ENCODE results near the gene DMC1.
"Not testable (repeated sequence)": the region's sequence is repeated elsewhere in the genome, so short reads cannot be mapped to it uniquely, and the experiment has no call there.

The DMC1 gene

GRCh38 chr22:38501797-38502672, 67.9 kb downstream of the DMC1 start:
- no peak for DNase-seq (ENCODE audit: low spot score)

GRCh38 chr22:38497869-38498268, 72.1 kb downstream of the DMC1 start:
- no peak for DNase-seq (ENCODE audit: low spot score)

DNA sequence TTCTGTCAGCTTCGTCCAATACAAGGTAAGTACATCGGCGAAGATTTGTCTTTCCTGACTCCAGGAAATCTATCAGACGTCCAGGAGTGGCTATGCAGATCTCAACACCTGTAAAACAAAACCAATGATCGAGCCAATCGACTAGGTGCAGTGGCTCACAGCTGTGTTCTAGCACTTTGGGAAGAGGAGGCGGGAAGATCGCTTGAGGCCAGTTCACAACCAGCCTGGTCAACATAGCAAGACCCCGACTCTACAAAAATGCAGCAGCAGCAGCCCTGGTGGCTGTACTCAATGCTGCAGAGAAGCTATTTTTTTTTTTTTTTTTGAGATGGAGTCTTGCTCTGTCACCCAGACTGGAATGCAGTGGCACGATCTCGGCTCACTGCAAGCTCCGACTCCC, 75.0 kb downstream of the DMC1 start:
- no peak for DNase-seq (ENCODE audit: low spot score)

DNA sequence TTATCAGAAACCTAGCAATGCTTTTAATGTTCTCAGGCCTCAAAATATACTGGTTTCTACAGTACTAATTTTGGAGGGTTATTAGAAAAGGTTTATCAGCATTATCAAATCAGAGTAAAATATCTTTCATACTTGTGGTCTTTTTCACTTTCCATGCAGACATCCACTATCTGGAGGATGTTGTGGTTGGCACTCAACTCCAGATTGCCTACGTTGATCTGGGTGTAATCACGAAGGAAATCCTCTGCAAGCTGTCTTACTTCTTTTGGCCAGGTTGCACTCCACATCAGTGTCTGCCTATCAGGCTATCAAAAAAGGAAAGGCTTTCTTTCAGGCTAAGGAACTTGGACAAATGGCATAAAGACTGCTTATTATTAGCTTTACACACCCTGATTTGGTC, 75.5 kb downstream of the DMC1 start:
- DNase-seq (ENCODE audit: low spot score) = no peak

GRCh38 chr22:38491707-38492348, 78.2 kb downstream of the DMC1 start:
- DNase-seq (ENCODE audit: low spot score) = no peak

GRCh38 chr22:38490915-38491314, 79.1 kb downstream of the DMC1 start:
- peak; percentile 49 for DNase-seq (ENCODE audit: low spot score)

DNA sequence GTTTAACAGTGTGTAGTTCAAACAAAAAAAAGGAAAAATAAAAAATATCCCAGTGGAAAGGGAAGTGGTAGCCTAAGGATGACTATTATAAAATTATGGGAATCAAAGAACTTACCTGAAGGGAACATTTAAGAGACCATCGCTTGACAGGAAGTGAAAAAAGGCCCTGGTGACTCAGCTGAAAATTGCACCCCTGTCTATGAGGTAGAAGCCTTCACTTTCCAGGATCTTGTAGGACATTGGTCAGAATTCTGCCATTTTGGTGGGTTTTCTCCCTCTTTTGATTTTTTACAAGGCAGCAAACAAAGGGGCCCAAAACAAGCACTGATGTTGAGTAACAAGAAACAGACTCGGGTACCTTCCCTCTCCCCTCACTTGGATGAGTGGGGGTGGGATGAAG, 79.5 kb downstream of the DMC1 start:
- DNase-seq (ENCODE audit: low spot score) = no peak

GRCh38 chr22:38489561-38490145, 80.3 kb downstream of the DMC1 start:
- no peak for DNase-seq (ENCODE audit: low spot score)

GRCh38 chr22:38489142-38489541, 80.8 kb downstream of the DMC1 start:
- no peak for DNase-seq (ENCODE audit: low spot score)

DNA sequence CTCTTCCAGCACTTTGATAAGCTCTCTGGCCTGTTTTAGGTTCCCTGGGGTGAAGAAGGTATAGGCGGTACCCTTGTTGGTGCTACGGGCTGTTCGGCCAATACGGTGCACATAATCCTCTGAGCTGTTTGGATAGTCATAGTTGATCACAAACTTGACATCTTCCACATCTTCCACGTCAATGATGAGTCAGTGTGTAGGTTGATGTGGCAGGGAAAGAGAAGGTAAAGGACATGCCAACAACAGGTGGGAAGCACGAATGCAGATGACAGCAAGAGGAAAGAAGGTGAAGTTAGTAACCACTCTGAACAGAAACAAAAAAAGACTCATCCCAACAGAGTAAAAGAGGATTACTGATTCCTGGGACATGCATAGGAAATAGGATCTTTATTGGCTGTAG, 82.0 kb downstream of the DMC1 start:
- no peak for DNase-seq (ENCODE audit: low spot score)

- no peak for DNase-seq (ENCODE audit: low spot score)
These were observed 84.2 kb downstream of the DMC1 start for GRCh38 chr22:38485783-38486182.

- DNase-seq (ENCODE audit: low spot score) = no peak
These were observed 85.7 kb downstream of the DMC1 start for GRCh38 chr22:38484244-38484643.

DNA sequence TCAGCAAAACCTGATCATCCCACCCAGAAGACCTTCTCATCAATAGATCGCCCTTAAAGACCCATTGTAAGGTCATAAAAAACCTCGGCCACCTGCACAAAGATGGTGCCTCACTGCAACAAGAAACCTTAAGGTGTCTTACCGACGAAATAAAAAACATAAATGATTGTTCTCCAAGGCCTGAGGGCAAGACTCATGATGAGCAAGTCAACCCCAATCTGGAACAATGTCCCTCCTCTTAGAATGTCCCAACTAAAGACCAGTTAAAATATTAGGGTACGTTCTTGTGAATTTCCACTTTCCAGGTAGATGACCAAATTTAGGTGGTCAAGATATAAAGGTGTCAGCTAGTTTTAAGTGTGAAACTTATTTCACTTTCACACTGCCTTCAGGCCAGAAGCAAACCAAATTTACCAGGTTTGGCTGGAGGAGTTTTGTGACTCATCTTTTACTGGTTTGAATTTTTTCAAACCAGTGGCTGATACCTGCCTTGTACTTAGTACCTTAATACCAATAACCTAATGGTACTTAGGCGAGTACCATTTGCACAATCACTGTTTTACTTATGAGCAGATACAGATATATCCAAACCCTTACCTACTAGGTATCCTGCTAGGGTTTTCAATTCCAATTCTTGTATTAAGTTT, 87.2 kb downstream of the DMC1 start:
- DNase-seq (ENCODE audit: low spot score) = no peak

- no peak for DNase-seq (ENCODE audit: low spot score)
These were observed 88.1 kb downstream of the DMC1 start for GRCh38 chr22:38481871-38482332.

DNA sequence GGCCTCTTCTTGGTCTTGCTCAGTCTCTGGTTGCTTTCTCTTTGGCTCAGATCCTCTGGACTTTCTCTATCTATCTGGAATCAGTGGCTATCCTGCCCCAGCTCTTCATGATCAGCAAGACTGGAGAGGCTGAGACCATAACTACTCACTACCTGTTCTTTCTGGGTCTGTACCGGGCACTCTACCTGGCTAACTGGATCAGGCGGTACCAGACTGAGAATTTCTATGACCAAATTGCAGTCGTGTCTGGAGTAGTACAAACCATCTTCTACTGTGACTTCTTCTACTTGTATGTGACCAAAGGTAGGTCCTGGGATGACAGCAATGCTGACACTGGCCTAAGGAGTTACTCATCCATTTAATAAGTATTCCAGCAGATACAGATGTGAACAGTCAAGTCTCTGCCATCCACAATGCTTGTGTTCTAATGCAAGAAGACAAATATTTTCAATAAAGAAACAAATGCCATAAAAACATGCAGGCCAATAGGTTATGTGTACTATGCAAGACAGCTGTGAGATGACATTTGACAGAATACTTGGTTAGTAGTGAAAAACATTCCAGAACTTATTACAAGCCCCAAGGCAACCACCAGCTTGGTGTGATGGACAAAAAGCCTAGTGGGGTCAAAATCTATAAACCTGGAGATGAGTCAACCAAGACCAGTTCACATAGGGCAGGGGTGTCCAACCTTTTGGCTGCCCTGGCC, 88.7 kb downstream of the DMC1 start:
- DNase-seq (ENCODE audit: low spot score) = no peak

- no peak for DNase-seq (ENCODE audit: low spot score)
These were observed 90.7 kb downstream of the DMC1 start for GRCh38 chr22:38479096-38479837.

- no peak for DNase-seq (ENCODE audit: low spot score)
These were observed 92.4 kb downstream of the DMC1 start for GRCh38 chr22:38477585-38477984.

DNA sequence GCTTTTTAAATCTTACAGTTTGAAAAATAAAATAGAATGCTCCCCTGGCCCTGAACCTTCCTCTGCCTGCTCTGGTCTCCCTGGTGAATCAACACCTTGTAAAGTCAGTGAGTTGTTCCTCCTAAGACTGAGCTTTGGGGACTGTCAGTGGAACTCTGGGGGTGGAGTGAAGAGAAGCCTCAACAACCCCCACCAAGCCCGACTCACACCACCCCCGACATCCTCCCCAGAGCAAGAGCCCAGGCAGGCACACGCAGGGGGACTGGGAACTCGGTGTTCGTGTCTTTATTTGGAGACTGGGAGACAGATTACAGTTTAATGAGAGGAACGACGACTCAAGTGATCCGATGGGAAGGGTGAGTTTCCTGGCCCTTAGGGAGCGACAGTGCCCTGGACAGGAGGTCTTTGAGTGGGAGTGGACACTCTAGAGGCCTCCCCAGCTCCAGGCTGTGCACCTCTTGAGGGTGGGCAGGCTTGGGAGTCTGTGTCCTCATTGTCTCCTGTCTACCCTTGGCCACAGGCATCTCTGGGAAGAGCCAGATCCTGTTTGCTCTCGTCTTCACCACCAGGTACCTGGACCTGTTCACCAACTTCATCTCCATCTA, 95.9 kb downstream of the DMC1 start:
- DNase-seq (ENCODE audit: low spot score) = no peak

GRCh38 chr22:38471237-38471636, 98.7 kb downstream of the DMC1 start:
- no peak for DNase-seq (ENCODE audit: low spot score)

GRCh38 chr22:38470179-38470578, 99.8 kb downstream of the DMC1 start:
- not testable (repeated sequence) for DNase-seq (ENCODE audit: low spot score)

GRCh38 chr22:38469306-38469781, 100.6 kb downstream of the DMC1 start:
- DNase-seq (ENCODE audit: low spot score) = no peak

Data from AG20443 (cell line).